ENCODE results near the gene VMO1.

The VMO1 gene

GRCh38 chr17:4777969-4778760 lies 8.0 kb downstream of the VMO1 start:
- DNase-seq (ENCODE audit: extremely low read depth, insufficient read length), result no peak
- Histone ChIP-seq H3K4me3 (replicated peaks; ENCODE audit: low read depth, low read length) (no peak overlapping the region), H3K36me3 (ENCODE audit: control insufficient read depth, insufficient read depth, low read length) (no peaks in the 10 kb centered on the region), H3K27me3 (replicated peaks; ENCODE audit: control insufficient read depth, insufficient read depth, low read length) (no peaks in the 10 kb centered on the region)
- TF ChIP-seq CTCF (IDR thresholded peaks at IDR 0.05; ENCODE audit: insufficient read depth, low read length, poor library complexity, severe bottlenecking), result no peak

- H3K4me3 ChIP-seq (replicated peaks; ENCODE audit: low read depth, low read length), result no peak overlapping the region
- H3K27me3 ChIP-seq (replicated peaks; ENCODE audit: control insufficient read depth, insufficient read depth, low read length), result no peaks in the 10 kb centered on the region
- no peak for DNase-seq (ENCODE audit: extremely low read depth, insufficient read length)
- H3K36me3 ChIP-seq (ENCODE audit: control insufficient read depth, insufficient read depth, low read length), result no peaks in the 10 kb centered on the region
- TF ChIP-seq CTCF (IDR thresholded peaks at IDR 0.05; ENCODE audit: insufficient read depth, low read length, poor library complexity, severe bottlenecking), result no peak
Observed at GRCh38 chr17:4772235-4772613, 13.9 kb downstream of the VMO1 start.

- H3K36me3 ChIP-seq (ENCODE audit: control insufficient read depth, insufficient read depth, low read length), result no peaks in the 10 kb centered on the region
- TF ChIP-seq CTCF (IDR thresholded peaks at IDR 0.05; ENCODE audit: insufficient read depth, low read length, poor library complexity, severe bottlenecking), result no peak
- H3K4me3 ChIP-seq (replicated peaks; ENCODE audit: low read depth, low read length), result no peak within 1 kb of the TSS
- no peaks in the 10 kb centered on the region for H3K27me3 ChIP-seq (replicated peaks; ENCODE audit: control insufficient read depth, insufficient read depth, low read length)
- DNase-seq (ENCODE audit: extremely low read depth, insufficient read length), result no peak
Observed at GRCh38 chr17:4771519-4772234, 14.5 kb downstream of the VMO1 start, which contains the start of gene TM4SF5. TM4SF5 (plus strand) TSS chr17:4771886; CDS start chr17:4771923, 37 bp downstream.

- DNase-seq (ENCODE audit: extremely low read depth, insufficient read length), result no peak
- no peak overlapping the region for H3K4me3 ChIP-seq (replicated peaks; ENCODE audit: low read depth, low read length)
- H3K27me3 ChIP-seq (replicated peaks; ENCODE audit: control insufficient read depth, insufficient read depth, low read length), result no peaks in the 10 kb centered on the region
- TF ChIP-seq CTCF (IDR thresholded peaks at IDR 0.05; ENCODE audit: insufficient read depth, low read length, poor library complexity, severe bottlenecking), result no peak
- no peaks in the 10 kb centered on the region for H3K36me3 ChIP-seq (ENCODE audit: control insufficient read depth, insufficient read depth, low read length)
Observed at GRCh38 chr17:4769628-4770027, 16.5 kb downstream of the VMO1 start.

GRCh38 chr17:4768298-4768697 lies 17.9 kb downstream of the VMO1 start:
- no peak overlapping the region for H3K4me3 ChIP-seq (replicated peaks; ENCODE audit: low read depth, low read length)
- no peak for DNase-seq (ENCODE audit: extremely low read depth, insufficient read length)
- H3K27me3 ChIP-seq (replicated peaks; ENCODE audit: control insufficient read depth, insufficient read depth, low read length), result no peaks in the 10 kb centered on the region
- no peaks in the 10 kb centered on the region for H3K36me3 ChIP-seq (ENCODE audit: control insufficient read depth, insufficient read depth, low read length)
- TF ChIP-seq CTCF (IDR thresholded peaks at IDR 0.05; ENCODE audit: insufficient read depth, low read length, poor library complexity, severe bottlenecking), result no peak

Data from GM06990 (cell line).